SU-DHL-6 (cell line): Measurements from ENCODE around the gene TAF11L12.
"Not testable (repeated sequence)": the region's sequence is repeated elsewhere in the genome, so short reads cannot be mapped to it uniquely, and the experiment has no call there.

Experiments used
- H2AFZ ChIP-seq: fragments of 200-600 bp; sonication (generic); 2 replicates; pipeline ENCODE4 v1.6.1; 2014; ENCODE audit warnings: low read depth, mild to moderate bottlenecking, moderate library complexity, mixed read lengths, antibody characterized with exemption, low read length; ENCODE audit not compliant: severe bottlenecking
- H3F3A ChIP-seq: fragments of 200-600 bp; shearing (Covaris generic); 2 replicates; pipeline ENCODE4 v1.6.0; 2016; ENCODE audit warnings: antibody characterized with exemption, mild to moderate bottlenecking; ENCODE audit not compliant: insufficient read depth
- H3K27ac ChIP-seq: fragments of 200-600 bp; sonication (generic); 2 replicates; pipeline ENCODE4 v1.5.1; 2016; ENCODE audit warnings: low read depth, mild to moderate bottlenecking, low read length, moderate library complexity, mixed read lengths
- H3K27me3 ChIP-seq: fragments of 200-600 bp; sonication (generic), shearing (Covaris generic); 2 replicates; pipeline ENCODE4 v1.6.0; 2014; ENCODE audit warnings: mild to moderate bottlenecking, low read length
- H3K36me3 ChIP-seq: fragments of 200-600 bp; sonication (generic); 2 replicates; pipeline ENCODE4 v1.6.1; 2014; ENCODE audit warnings: mild to moderate bottlenecking, low read length, mixed read lengths
- H3K4me2 ChIP-seq: fragments of 300-600, 200-600 bp; shearing (Covaris generic), sonication (generic); 2 replicates; pipeline ENCODE4 v1.6.0; 2014; ENCODE audit warnings: low read length, low read depth, mild to moderate bottlenecking; ENCODE audit not compliant: poor library complexity, severe bottlenecking
- H3K4me3 ChIP-seq: fragments of 200-600 bp; sonication (generic); 2 replicates; pipeline ENCODE4 v1.5.1; 2014; ENCODE audit warnings: antibody characterized with exemption, low read length, mild to moderate bottlenecking, mixed read lengths; ENCODE audit not compliant: insufficient read depth, poor library complexity, severe bottlenecking
- H3K79me2 ChIP-seq: fragments of 200-600 bp; sonication (generic); 2 replicates; pipeline ENCODE4 v1.6.1; 2014; ENCODE audit warnings: mild to moderate bottlenecking, low read length, moderate library complexity; ENCODE audit not compliant: insufficient read depth
- H3K9ac ChIP-seq: fragments of 200-600 bp; sonication (generic); 2 replicates; pipeline ENCODE4 v1.7.0; 2014; ENCODE audit warnings: mild to moderate bottlenecking, low read length
- H3K9me2 ChIP-seq: fragments of 200-600 bp; sonication (generic); replicated peaks from 2 replicates; pipeline ENCODE4 v1.6.1; 2014; ENCODE audit warnings: low read length; ENCODE audit not compliant: insufficient read depth
- H3K9me3 ChIP-seq: fragments of 200-600 bp; sonication (generic); 2 replicates; pipeline ENCODE4 v1.6.1; 2014; ENCODE audit warnings: low read length, mixed read lengths; ENCODE audit not compliant: insufficient read depth
- H4K20me1 ChIP-seq: fragments of 200-600 bp; sonication (generic); 2 replicates; pipeline ENCODE4 v1.6.1; 2014; ENCODE audit warnings: low read depth, mild to moderate bottlenecking, antibody characterized with exemption, low read length, moderate library complexity, mixed read lengths
- EZH2phosphoT487 ChIP-seq: fragments of 200-600 bp; sonication (generic), shearing (Covaris generic); conservative IDR thresholded peaks from 2 replicates; pipeline ENCODE4 v1.6.1; 2018; ENCODE audit warnings: mild to moderate bottlenecking, antibody characterized with exemption, low read length, moderate library complexity, mixed read lengths
- TF ChIP-seq, protein P1 (sequence below): fragments of 200-600 bp; sonication (generic); IDR thresholded peaks from one replicate; pipeline ENCODE4 v1.5.1; 2017; ENCODE audit warnings: antibody characterized with exemption, mild to moderate bottlenecking, low read length, moderate library complexity; ENCODE audit not compliant: insufficient read depth, poor library complexity, severe bottlenecking

The TAF11L12 gene

DNA sequence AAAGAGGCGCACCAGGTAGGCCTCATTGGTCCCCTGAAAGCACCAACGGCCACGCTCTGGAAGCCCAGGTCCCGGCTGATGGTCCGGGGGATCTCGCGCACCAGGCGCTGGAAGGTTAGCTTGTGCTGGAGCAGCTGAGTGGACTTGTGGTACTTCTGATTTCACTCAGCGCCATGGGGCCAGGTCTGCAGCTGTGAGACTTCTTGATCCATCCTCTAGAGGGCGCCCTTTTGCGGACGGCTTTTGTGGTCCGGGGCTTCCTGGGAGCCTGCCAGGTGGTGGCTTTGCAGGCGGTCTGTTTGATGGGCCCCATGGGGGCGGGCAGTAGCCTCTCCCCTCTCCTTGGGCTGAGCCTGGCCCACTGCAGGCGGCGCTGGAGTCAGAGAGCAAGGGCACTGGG, 10.4 kb downstream of the TAF11L12 start:
- H3K9me3 ChIP-seq: no peaks in the 10 kb centered on the region
- H3K4me2 ChIP-seq: no peak overlapping the region
- H3K9me2 ChIP-seq: no peaks in the 10 kb centered on the region
- no peaks in the 10 kb centered on the region for H4K20me1 ChIP-seq
- H3K9ac ChIP-seq: no peak overlapping the region
- no peaks in the 10 kb centered on the region for H3K79me2 ChIP-seq
- no peaks in the 10 kb centered on the region for H3K36me3 ChIP-seq
- no peaks in the 10 kb centered on the region for H3K27me3 ChIP-seq
- H3K27ac ChIP-seq: no peak overlapping the region
- TF ChIP-seq, protein P1, sequence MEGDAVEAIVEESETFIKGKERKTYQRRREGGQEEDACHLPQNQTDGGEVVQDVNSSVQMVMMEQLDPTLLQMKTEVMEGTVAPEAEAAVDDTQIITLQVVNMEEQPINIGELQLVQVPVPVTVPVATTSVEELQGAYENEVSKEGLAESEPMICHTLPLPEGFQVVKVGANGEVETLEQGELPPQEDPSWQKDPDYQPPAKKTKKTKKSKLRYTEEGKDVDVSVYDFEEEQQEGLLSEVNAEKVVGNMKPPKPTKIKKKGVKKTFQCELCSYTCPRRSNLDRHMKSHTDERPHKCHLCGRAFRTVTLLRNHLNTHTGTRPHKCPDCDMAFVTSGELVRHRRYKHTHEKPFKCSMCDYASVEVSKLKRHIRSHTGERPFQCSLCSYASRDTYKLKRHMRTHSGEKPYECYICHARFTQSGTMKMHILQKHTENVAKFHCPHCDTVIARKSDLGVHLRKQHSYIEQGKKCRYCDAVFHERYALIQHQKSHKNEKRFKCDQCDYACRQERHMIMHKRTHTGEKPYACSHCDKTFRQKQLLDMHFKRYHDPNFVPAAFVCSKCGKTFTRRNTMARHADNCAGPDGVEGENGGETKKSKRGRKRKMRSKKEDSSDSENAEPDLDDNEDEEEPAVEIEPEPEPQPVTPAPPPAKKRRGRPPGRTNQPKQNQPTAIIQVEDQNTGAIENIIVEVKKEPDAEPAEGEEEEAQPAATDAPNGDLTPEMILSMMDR: peak; percentile 32
- TF ChIP-seq EZH2phosphoT487: no peak
- no peak overlapping the region for H3K4me3 ChIP-seq
- no peaks in the 10 kb centered on the region for H3F3A ChIP-seq
- H2AFZ ChIP-seq: no peak overlapping the region

DNA sequence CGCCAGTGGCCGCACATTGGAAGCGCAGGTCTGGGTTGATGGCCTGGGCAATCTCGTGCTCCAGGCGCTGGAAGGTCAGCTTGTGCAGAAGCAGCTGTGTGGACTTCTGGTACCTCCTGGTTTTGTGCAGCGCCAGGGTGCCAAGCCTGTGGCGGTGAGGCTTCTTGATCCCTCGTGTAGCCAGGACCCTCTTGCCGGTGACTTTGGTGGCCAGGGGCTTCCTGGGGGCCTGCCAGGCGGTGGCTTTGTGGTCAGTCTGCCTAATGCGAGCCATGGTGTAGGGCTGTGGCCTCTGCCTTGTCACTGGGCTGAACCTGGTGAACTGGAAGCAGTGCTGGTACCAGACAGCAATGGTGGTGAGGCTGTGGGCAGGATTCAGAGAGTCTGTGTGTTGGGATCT, 15.5 kb downstream of the TAF11L12 start:
- Histone ChIP-seq H3K36me3 (no peaks in the 10 kb centered on the region), H4K20me1 (no peaks in the 10 kb centered on the region), H3F3A (no peaks in the 10 kb centered on the region), H3K9ac (no peak overlapping the region), H3K4me2 (no peak overlapping the region), H3K27ac (no peak overlapping the region), H3K27me3 (no peaks in the 10 kb centered on the region), H3K79me2 (no peaks in the 10 kb centered on the region), H3K9me3 (no peaks in the 10 kb centered on the region), H3K4me3 (no peak overlapping the region), H2AFZ (no peak overlapping the region), H3K9me2 (no peaks in the 10 kb centered on the region)
- TF ChIP-seq, protein P1: no peak
- TF ChIP-seq EZH2phosphoT487: no peak

DNA sequence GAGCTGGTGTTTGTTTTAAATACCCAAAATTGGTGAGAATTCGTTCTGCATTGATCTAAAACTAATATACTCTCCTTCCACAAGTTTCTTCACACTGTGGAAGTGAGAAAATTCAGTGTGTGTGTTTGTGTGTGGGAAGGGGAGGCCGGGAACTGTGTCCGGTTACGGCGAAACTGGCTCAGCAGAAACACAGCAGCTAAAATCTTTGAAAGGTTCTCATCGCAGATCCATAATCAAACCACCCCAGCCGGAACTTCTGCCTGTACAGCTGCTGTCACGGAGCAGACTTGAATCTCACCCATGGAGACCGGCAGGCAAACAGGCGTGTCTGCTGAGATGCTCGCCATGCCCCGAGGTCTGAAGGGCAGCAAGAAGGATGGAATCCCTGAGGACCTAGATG, 21.6 kb downstream of the TAF11L12 start, which contains the start of gene TAF11L13:
Gene TAF11L13 (plus strand): TSS at position 301 of the 400 bp plus-strand sequence.
- not testable (repeated sequence) for H3K4me2 ChIP-seq, H3K79me2 ChIP-seq, H3K9ac ChIP-seq, H3K4me3 ChIP-seq, H4K20me1 ChIP-seq, H3K27ac ChIP-seq, H3K36me3 ChIP-seq, H3K9me3 ChIP-seq, H2AFZ ChIP-seq, H3K27me3 ChIP-seq, H3K9me2 ChIP-seq, H3F3A ChIP-seq

DNA sequence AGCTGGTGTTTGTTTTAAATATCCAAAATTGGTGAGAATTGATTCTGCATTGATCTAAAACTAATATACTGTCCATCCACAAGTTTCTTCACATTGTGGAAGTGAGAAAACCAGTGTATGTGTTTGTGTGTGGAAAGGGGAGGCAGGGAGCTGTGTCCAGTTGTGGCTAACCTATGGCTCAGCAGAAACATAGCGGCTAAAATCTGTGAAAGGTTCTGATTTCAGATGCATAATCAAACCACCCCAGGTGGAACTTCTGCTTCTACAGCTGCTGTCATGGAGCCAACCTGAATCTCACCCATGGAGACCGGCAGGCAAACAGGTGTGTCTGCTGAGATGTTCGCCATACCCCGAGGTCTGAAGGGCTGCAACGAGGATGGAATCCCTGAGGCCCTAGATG, 24.0 kb downstream of the TAF11L12 start, which contains the start of gene TAF11L14:
Gene TAF11L14 (plus strand): TSS at position 301 of the 400 bp plus-strand sequence.
- Histone ChIP-seq H3K9ac (no peak within 1 kb of the TSS), H3K4me2 (no peak within 1 kb of the TSS), H3K9me3 (no peaks in the 10 kb centered on the region), H3F3A (no peaks in the 10 kb centered on the region), H3K36me3 (no peaks in the 10 kb centered on the region), H2AFZ (no peak within 1 kb of the TSS), H3K27ac (no peak within 1 kb of the TSS), H3K4me3 (no peak within 1 kb of the TSS), H3K9me2 (no peaks in the 10 kb centered on the region), H3K27me3 (no peaks in the 10 kb centered on the region), H4K20me1 (no peaks in the 10 kb centered on the region), H3K79me2 (no peaks in the 10 kb centered on the region)
- TF ChIP-seq EZH2phosphoT487: no peak
- TF ChIP-seq, protein P1: no peak

DNA sequence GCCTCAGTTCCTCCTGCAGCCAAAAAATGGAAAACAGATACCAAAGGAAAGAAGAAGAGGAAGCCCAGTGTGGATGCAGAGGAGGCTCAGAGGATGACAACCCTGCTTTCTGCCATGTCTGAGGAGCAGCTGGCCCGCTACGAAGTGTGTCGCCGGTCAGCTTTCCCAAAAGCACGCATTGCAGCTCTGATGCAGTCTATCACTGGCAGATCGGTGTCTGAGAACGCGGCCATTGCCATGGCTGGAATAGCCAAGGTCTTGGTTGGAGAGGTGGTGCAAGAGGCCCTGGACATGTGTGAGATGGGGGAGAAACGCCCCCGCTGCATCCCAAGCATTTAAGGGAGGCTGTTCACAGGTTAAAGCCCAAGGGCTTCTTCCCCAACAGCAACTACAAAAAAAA, 39.0 kb downstream of the TAF11L12 start:
- not testable (repeated sequence) for H3K9ac ChIP-seq, H3K27me3 ChIP-seq, H3K79me2 ChIP-seq, H3K4me3 ChIP-seq, H3K9me2 ChIP-seq, H3K27ac ChIP-seq, H3F3A ChIP-seq, H3K4me2 ChIP-seq, H4K20me1 ChIP-seq, H3K9me3 ChIP-seq, H2AFZ ChIP-seq, H3K36me3 ChIP-seq

DNA sequence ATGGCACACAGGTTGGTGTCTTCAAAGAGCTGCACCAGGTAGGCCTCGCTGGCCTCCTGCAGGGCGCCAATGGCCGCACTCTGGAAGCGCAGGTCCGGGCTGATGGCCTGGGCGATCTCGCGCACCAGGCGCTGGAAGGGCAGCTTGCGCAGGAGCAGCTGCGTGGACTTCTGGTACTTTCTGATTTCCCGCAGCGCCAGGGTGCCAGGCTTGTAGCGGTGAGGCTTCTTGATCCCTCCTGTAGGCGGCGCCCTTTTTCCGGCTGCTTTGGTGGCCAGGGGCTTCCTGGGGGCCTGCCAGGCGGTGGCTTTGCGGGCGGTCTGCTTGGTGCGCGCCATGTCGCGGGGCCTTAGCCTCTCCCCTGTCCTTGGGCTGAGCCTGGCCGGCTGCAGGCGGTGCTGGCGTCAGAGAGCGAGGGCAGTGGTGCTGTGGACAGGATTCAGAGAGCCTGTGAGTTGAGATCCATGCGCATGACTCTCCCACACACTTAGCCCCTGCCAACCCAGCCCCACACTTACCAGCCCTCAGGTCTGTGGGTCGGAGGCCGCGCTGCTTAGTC, 45.1 kb downstream of the TAF11L12 start:
- H3K4me3 ChIP-seq, H3K9ac ChIP-seq, H2AFZ ChIP-seq, H3K9me3 ChIP-seq, H3K36me3 ChIP-seq, H3F3A ChIP-seq, H4K20me1 ChIP-seq, H3K79me2 ChIP-seq, H3K27ac ChIP-seq, H3K9me2 ChIP-seq, H3K4me2 ChIP-seq, H3K27me3 ChIP-seq: not testable (repeated sequence)
